ENCODE results near the gene SP140. TPM values are rescaled to one million over a fixed set of nuclear protein-coding genes. Genes with fewer than 3 reads are reported as not detected.

SP140 gene
- total and polyA plus RNA-seq, 2 experiments from 2014 or later, result 0.24 to 0.70 TPM

- TF ChIP-seq CTCF (conservative IDR thresholded peaks at IDR 0.05; ENCODE audit: low read depth in 2 of 2) (no peak), CREB1 (CRISPR knock-in tag; IDR thresholded peaks at IDR 0.05; ENCODE audit: low read depth) (no peak), ZNF462 (CRISPR knock-in tag; IDR thresholded peaks at IDR 0.05) (no peak)
Measured at GRCh38 chr2:230326453-230327417, 101.2 kb downstream of the SP140 start, which contains the start of gene SP140L (continued).

- Histone ChIP-seq H2AFZ (peak overlapping the region; percentile 81), H3K4me1 (ENCODE audit: insufficient read depth) (no peaks in the 10 kb centered on the region), H3F3A (replicated peaks; ENCODE audit: low read depth) (no peaks in the 10 kb centered on the region), H3K27ac (ENCODE audit: low read depth) (no peak overlapping the region), H3K79me2 (replicated peaks; ENCODE audit: insufficient read depth) (no peaks in the 10 kb centered on the region), H3K36me3 (ENCODE audit: insufficient read depth) (no peaks in the 10 kb centered on the region; the same call in 1 of the 2 replicates), H3K27me3 (ENCODE audit: insufficient read depth) (no peaks in the 10 kb centered on the region), H3K9me2 (ENCODE audit: insufficient read depth) (no peaks in the 10 kb centered on the region), H4K20me1 (replicated peaks; ENCODE audit: insufficient read depth) (no peaks in the 10 kb centered on the region), H3K4me3 (no peak overlapping the region), H3K4me2 (no peak overlapping the region)
- no peak for ATAC-seq
- Mint-ChIP-seq H3K27ac (no peak overlapping the region), H3K9me3 (peaks cover 27% of the 10 kb centered on the region), H3K27me3 (ENCODE audit: insufficient read depth, low read depth, poor library complexity) (peaks cover 10% of the 10 kb centered on the region), H3K4me1 (peaks cover 6% of the 10 kb centered on the region; the same call in 2 of the 3 replicates), H3K36me3 (ENCODE audit: low read depth) (peaks cover 8% of the 10 kb centered on the region), H3K4me3 (no peak overlapping the region)
- DNase-seq (ENCODE audit: low spot score), result no peak
- TF ChIP-seq CREB1 (CRISPR knock-in tag; IDR thresholded peaks at IDR 0.05; ENCODE audit: low read depth) (no peak), EZH2 (IDR thresholded peaks at IDR 0.05; ENCODE audit: low read depth, unreplicated experiment) (no peak), REST (IDR thresholded peaks at IDR 0.05; ENCODE audit: unreplicated experiment) (no peak), EZH2phosphoT487 (IDR thresholded peaks at IDR 0.05; ENCODE audit: unreplicated experiment) (no peak), JUNB (IDR thresholded peaks at IDR 0.05; ENCODE audit: unreplicated experiment) (no peak), POLR2AphosphoS5 (IDR thresholded peaks at IDR 0.05; ENCODE audit: low read depth) (no peak)
Measured at GRCh38 chr2:230327418-230328154, 102.0 kb downstream of the SP140 start.

Measured in GM23338 (cell line).